Prostate gland (tissue), 2 donors: Measurements from ENCODE around the gene TIMM23. TPM values are rescaled to one million over a fixed set of nuclear protein-coding genes. Genes with fewer than 3 reads are reported as not detected.
"Not testable (repeated sequence)": the region's sequence is repeated elsewhere in the genome, so short reads cannot be mapped to it uniquely, and the experiment has no call there.

Source experiments
- DNase-seq: peaks from one replicate; pipeline ENCODE4 v3.0.0-alpha.2; 2019; ENCODE audit warnings: low spot score
- H3K27ac ChIP-seq, 2 donors: fragments of 200-600 bp; sonication (generic); 2 replicates each; pipeline ENCODE4 v1.5.1; 2017 to 2019
- H3K27me3 ChIP-seq: fragments of 200-600 bp; sonication (generic); replicated peaks from 2 replicates; pipeline ENCODE4 v1.5.1; 2019; ENCODE audit not compliant: insufficient read depth
- H3K36me3 ChIP-seq, 2 donors: fragments of 200-600 bp; sonication (generic); 1 replicate in 1 of 2; 2 replicates in 1 of 2; pipeline versions ENCODE4 v1.5.1 to v1.8.1; 2017 to 2019
- H3K4me1 ChIP-seq: fragments of 200-600 bp; sonication (generic); replicated peaks from 2 replicates; pipeline ENCODE4 v1.5.1; 2019
- H3K4me3 ChIP-seq, 2 donors: fragments of 200-600 bp; sonication (generic); 2 replicates each; pipeline ENCODE4 v1.5.1; 2017 to 2019
- H3K9me3 ChIP-seq: fragments of 200-600 bp; sonication (generic); 2 replicates; pipeline ENCODE4 v1.5.1; 2017
- POLR2AphosphoS5 ChIP-seq: sonication (generic); formaldehyde crosslinking; IDR thresholded peaks from one replicate; pipeline ENCODE4 v1.6.1; 2017; ENCODE audit warnings: antibody characterized with exemption
- WGBS: methylation state at CpG from one replicate; pipeline ENCODE4 v1.1.5; 2018; 5-methylcytosine and 5-hydroxymethylcytosine counted together
- intact Hi-C: fragments of 100-400 bp; cut with DNase I; formaldehyde crosslinking; loops from one replicate; pipeline ENCODE4 v1.14.2; 2022
- total RNA-seq, 2 donors: library from RNA; depleted of rRNA; stranded (reverse); fragments of >200 nt; gene quantifications; one replicate each; pipeline ENCODE4 v1.1.0, GENCODE V29; 2016

TIMM23 gene
- total RNA-seq = 10 to 100 TPM; 60.8 to 93.5 TPM

- TF ChIP-seq POLR2AphosphoS5 = peak; percentile 95
- Histone ChIP-seq H3K4me3 (peak within 1 kb of the TSS; percentile 51 to 73), H3K27ac (peak within 1 kb of the TSS; percentile 20 to 54)
- H3K4me1 ChIP-seq, H3K27me3 ChIP-seq, intact Hi-C loops, H3K36me3 ChIP-seq, H3K9me3 ChIP-seq: not testable (repeated sequence)
- peak; percentile 81 for DNase-seq
- WGBS = 0% methylated on average over 47 of the region's 60 CpGs
Measured at GRCh38 chr10:45972106-45972812, at the start of gene TIMM23. TSS of gene TIMM23 (plus strand) at chr10:45972489. CDS start at chr10:45972625, 136 bp downstream.

- 100% methylated on average over 1 of the region's 1 CpG for WGBS
- H3K9me3 ChIP-seq, H3K36me3 ChIP-seq, H3K4me1 ChIP-seq, DNase-seq, H3K27me3 ChIP-seq, H3K27ac ChIP-seq, H3K4me3 ChIP-seq, intact Hi-C loops: not testable (repeated sequence)
Measured at GRCh38 chr10:45926790-45927189, 45.5 kb upstream of the TIMM23 start.

GRCh38 chr10:45931305-45931704, 41.0 kb upstream of the TIMM23 start:
- WGBS = 90% methylated on average over 4 of the region's 4 CpGs
- intact Hi-C loops, H3K27me3 ChIP-seq, H3K36me3 ChIP-seq, H3K27ac ChIP-seq, H3K4me3 ChIP-seq, DNase-seq, H3K9me3 ChIP-seq, H3K4me1 ChIP-seq: not testable (repeated sequence)

- H3K4me1 ChIP-seq, H3K27me3 ChIP-seq, DNase-seq, H3K27ac ChIP-seq, H3K9me3 ChIP-seq, H3K4me3 ChIP-seq, H3K36me3 ChIP-seq, intact Hi-C loops: not testable (repeated sequence)
- 85% methylated on average over 3 of the region's 3 CpGs for WGBS
Measured at GRCh38 chr10:45934788-45935187, 37.5 kb upstream of the TIMM23 start.

GRCh38 chr10:45939176-45939697, 33.1 kb upstream of the TIMM23 start:
- H3K27ac ChIP-seq, H3K9me3 ChIP-seq, DNase-seq, intact Hi-C loops, H3K36me3 ChIP-seq, H3K4me1 ChIP-seq, H3K4me3 ChIP-seq, H3K27me3 ChIP-seq: not testable (repeated sequence)
- 92% methylated on average over 2 of the region's 2 CpGs for WGBS

GRCh38 chr10:45941196-45941595, 31.1 kb upstream of the TIMM23 start:
- DNase-seq, H3K27me3 ChIP-seq, intact Hi-C loops, H3K4me1 ChIP-seq, H3K36me3 ChIP-seq, H3K27ac ChIP-seq, H3K9me3 ChIP-seq, H3K4me3 ChIP-seq: not testable (repeated sequence)
- WGBS = no CpG with 5 or more reads among the region's 1 CpG

- H3K36me3 ChIP-seq, intact Hi-C loops, H3K4me1 ChIP-seq, H3K27ac ChIP-seq, DNase-seq, H3K27me3 ChIP-seq, H3K9me3 ChIP-seq, H3K4me3 ChIP-seq: not testable (repeated sequence)
- WGBS = 82% methylated on average over 4 of the region's 4 CpGs
Measured at GRCh38 chr10:45945476-45945875, 26.8 kb upstream of the TIMM23 start.

GRCh38 chr10:45947363-45947762, 24.9 kb upstream of the TIMM23 start:
- H3K36me3 ChIP-seq, H3K27me3 ChIP-seq, H3K9me3 ChIP-seq, H3K27ac ChIP-seq, H3K4me1 ChIP-seq, DNase-seq, H3K4me3 ChIP-seq, intact Hi-C loops: not testable (repeated sequence)
- 90% methylated on average over 1 of the region's 1 CpG for WGBS

- H3K36me3 ChIP-seq, H3K4me3 ChIP-seq, DNase-seq, H3K4me1 ChIP-seq, H3K27ac ChIP-seq, intact Hi-C loops, H3K27me3 ChIP-seq, H3K9me3 ChIP-seq: not testable (repeated sequence)
Measured at GRCh38 chr10:45948801-45949200, 23.5 kb upstream of the TIMM23 start.

GRCh38 chr10:45954367-45954766, 17.9 kb upstream of the TIMM23 start:
- intact Hi-C loops, H3K4me1 ChIP-seq, H3K9me3 ChIP-seq, DNase-seq, H3K27ac ChIP-seq, H3K27me3 ChIP-seq, H3K4me3 ChIP-seq, H3K36me3 ChIP-seq: not testable (repeated sequence)
- WGBS = 87% methylated on average over 4 of the region's 4 CpGs

- H3K27ac ChIP-seq, intact Hi-C loops, H3K4me1 ChIP-seq, H3K36me3 ChIP-seq, H3K27me3 ChIP-seq, DNase-seq, H3K9me3 ChIP-seq, H3K4me3 ChIP-seq: not testable (repeated sequence)
- 62% methylated on average over 4 of the region's 6 CpGs for WGBS
Measured at GRCh38 chr10:45956634-45957033, 15.7 kb upstream of the TIMM23 start.

- H3K36me3 ChIP-seq, DNase-seq, H3K4me3 ChIP-seq, intact Hi-C loops, H3K27me3 ChIP-seq, H3K9me3 ChIP-seq, H3K4me1 ChIP-seq, H3K27ac ChIP-seq: not testable (repeated sequence)
- WGBS = 97% methylated on average over 6 of the region's 6 CpGs
Measured at GRCh38 chr10:45957928-45958327, 14.4 kb upstream of the TIMM23 start.
